H1 (cell line): Measurements from ENCODE around the gene PCID2. TPM values are rescaled to one million over a fixed set of nuclear protein-coding genes. Genes with fewer than 3 reads are reported as not detected.
A peak's percentile ranks its signal among the peaks of the same experiment; 100 is the strongest.

Source experiments
- ATF3 ChIP-seq: IDR thresholded peaks from 2 replicates; pipeline ENCODE4 v1.6.1; 2011; ENCODE audit warnings: low read depth, mild to moderate bottlenecking, low read length; ENCODE audit not compliant: insufficient read depth
- CHD1 ChIP-seq: IDR thresholded peaks from 2 replicates; pipeline ENCODE4 v1.6.1; 2012; ENCODE audit warnings: low read depth, low read length, improper control_type of control experiment
- EGR1 ChIP-seq: IDR thresholded peaks from 2 replicates; pipeline ENCODE4 v1.6.1; 2011; ENCODE audit warnings: low read depth, low read length, borderline replicate concordance
- HDAC6 ChIP-seq: IDR thresholded peaks from one replicate; pipeline ENCODE4 v1.7.1; 2012; ENCODE audit warnings: low read depth, mild to moderate bottlenecking, inconsistent platforms, low read length, moderate library complexity
- JUN ChIP-seq: IDR thresholded peaks from 2 replicates; pipeline ENCODE4 v1.6.1; 2011; ENCODE audit warnings: low read depth, mild to moderate bottlenecking, improper control_type of control experiment, low read length
- JUND ChIP-seq: IDR thresholded peaks from 2 replicates; pipeline ENCODE4 v1.6.1; 2011; ENCODE audit warnings: mild to moderate bottlenecking, improper control_type of control experiment, low read length
- KDM4A ChIP-seq: IDR thresholded peaks from one replicate; pipeline ENCODE4 v1.7.1; 2012; ENCODE audit warnings: low read depth, mild to moderate bottlenecking, moderate library complexity, low read length, inconsistent platforms; ENCODE audit not compliant: severe bottlenecking
- NANOG ChIP-seq: IDR thresholded peaks from 2 replicates; pipeline ENCODE4 v1.6.1; 2011; ENCODE audit warnings: low read length, low read depth, mild to moderate bottlenecking, inconsistent platforms; ENCODE audit not compliant: insufficient read depth, poor library complexity, severe bottlenecking
- PHF8 ChIP-seq: fragments of 200-600 bp; sonication (generic); conservative IDR thresholded peaks from 2 replicates; pipeline ENCODE4 v1.7.1; 2012; ENCODE audit warnings: low read depth, mild to moderate bottlenecking, inconsistent platforms, low read length, moderate library complexity
- RNF2 ChIP-seq: fragments of 200-900, 300-1000 bp; sonication (generic); IDR thresholded peaks from 2 replicates; pipeline ENCODE4 v1.7.1; 2016; ENCODE audit warnings: borderline replicate concordance, low read depth, mild to moderate bottlenecking, antibody characterized with exemption, low read length; ENCODE audit not compliant: poor library complexity, severe bottlenecking; ENCODE audit errors: missing control alignments
- SIN3A ChIP-seq, 2 experiments: IDR thresholded peaks in 1 of 2; conservative IDR thresholded peaks in 1 of 2; 2 replicates each; pipeline ENCODE4 v1.6.1; 2011 to 2012; ENCODE audit warnings: low read length in 2 of 2, improper control_type of control experiment in 1 of 2, low read depth in 1 of 2, mild to moderate bottlenecking in 1 of 2
- SIRT6 ChIP-seq: IDR thresholded peaks from one replicate; pipeline ENCODE4 v1.7.1; 2012; ENCODE audit warnings: low read length, inconsistent platforms
- SIX5 ChIP-seq: IDR thresholded peaks from 2 replicates; pipeline ENCODE4 v1.6.1; 2011; ENCODE audit warnings: mild to moderate bottlenecking, low read depth, low read length
- SP2 ChIP-seq: IDR thresholded peaks from 2 replicates; pipeline ENCODE4 v1.6.1; 2012; ENCODE audit warnings: mild to moderate bottlenecking, low read length, inconsistent platforms
- SP4 ChIP-seq: IDR thresholded peaks from 2 replicates; pipeline ENCODE4 v1.6.1; 2012; ENCODE audit warnings: low read length, inconsistent platforms
- TBP ChIP-seq: IDR thresholded peaks from 2 replicates; pipeline ENCODE4 v1.6.1; 2011; ENCODE audit warnings: low read depth, low read length, improper control_type of control experiment
- TEAD4 ChIP-seq: IDR thresholded peaks from 2 replicates; pipeline ENCODE4 v1.6.1; 2012; ENCODE audit warnings: low read depth, low read length, inconsistent platforms, mixed read lengths
- USF2 ChIP-seq: IDR thresholded peaks from 2 replicates; pipeline ENCODE4 v1.6.1; 2011; ENCODE audit warnings: low read length, improper control_type of control experiment
- polyA plus RNA-seq, 7 experiments: library from polyadenylated mRNA; depleted of rRNA in 3 of 7; stranded (reverse) in 5 of 7; unstranded in 2 of 7; fragments of >200 nt in 5 of 7; fragments of 200-250 nt in 2 of 7; gene quantifications; 1 replicate in 5 of 7; 2 replicates in 1 of 7; 4 replicates in 1 of 7; pipeline versions ENCODE4 v1.2.1 to v1.2.3, GENCODE V29; 2011 to 2013; ENCODE audit warnings: missing spikeins in 2 of 7, mixed read lengths in 2 of 7
- total RNA-seq: library from RNA; stranded (reverse); fragmentation: NEBNext Ultra II Directional; extraction: Animal tissue kit (Norgen Biotek cat#: 25700); gene quantifications from 2 replicates; pipeline ENCODE4 v1.2.1, GENCODE V29; 2021
- TF ChIP-seq, protein P1 (sequence below): IDR thresholded peaks from 2 replicates; pipeline ENCODE4 v1.6.1; 2012; ENCODE audit warnings: inconsistent platforms
- TF ChIP-seq, protein P2 (sequence below): IDR thresholded peaks from 2 replicates; pipeline ENCODE4 v1.6.1; 2012; ENCODE audit warnings: low read length, inconsistent platforms

PCID2 gene
- total and polyA plus RNA-seq, 2 of the 8 experiments (the other 6 are each of a cell fraction or from before 2014, with no cell fraction given): 72.4 to 72.8 TPM

- TF ChIP-seq USF2 (peak; percentile 35; the same call in 1 of the 2 replicates), KDM4A (peak; percentile 71), ATF3 (no peak), RNF2 (no peak), EGR1 (no peak), TBP (peak; percentile 54), NANOG (no peak), CHD1 (no peak), JUND (no peak), SIRT6 (no peak), SIX5 (no peak), SP4 (no peak), PHF8 (peak; percentile 53), SP2 (no peak), SIN3A (conservative IDR thresholded peaks at IDR 0.05 in 1 of 2, IDR thresholded peaks at IDR 0.05 in 1 of 2; ENCODE audit: low read depth in 1 of 2, low read length in 2 of 2) (peak; percentile 4 to 89; a peak in 2 of 4 replicates), HDAC6 (no peak), TEAD4 (no peak), JUN (no peak)
- TF ChIP-seq, protein P1, sequence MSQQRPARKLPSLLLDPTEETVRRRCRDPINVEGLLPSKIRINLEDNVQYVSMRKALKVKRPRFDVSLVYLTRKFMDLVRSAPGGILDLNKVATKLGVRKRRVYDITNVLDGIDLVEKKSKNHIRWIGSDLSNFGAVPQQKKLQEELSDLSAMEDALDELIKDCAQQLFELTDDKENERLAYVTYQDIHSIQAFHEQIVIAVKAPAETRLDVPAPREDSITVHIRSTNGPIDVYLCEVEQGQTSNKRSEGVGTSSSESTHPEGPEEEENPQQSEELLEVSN: peak; percentile 93
- TF ChIP-seq, protein P2, sequence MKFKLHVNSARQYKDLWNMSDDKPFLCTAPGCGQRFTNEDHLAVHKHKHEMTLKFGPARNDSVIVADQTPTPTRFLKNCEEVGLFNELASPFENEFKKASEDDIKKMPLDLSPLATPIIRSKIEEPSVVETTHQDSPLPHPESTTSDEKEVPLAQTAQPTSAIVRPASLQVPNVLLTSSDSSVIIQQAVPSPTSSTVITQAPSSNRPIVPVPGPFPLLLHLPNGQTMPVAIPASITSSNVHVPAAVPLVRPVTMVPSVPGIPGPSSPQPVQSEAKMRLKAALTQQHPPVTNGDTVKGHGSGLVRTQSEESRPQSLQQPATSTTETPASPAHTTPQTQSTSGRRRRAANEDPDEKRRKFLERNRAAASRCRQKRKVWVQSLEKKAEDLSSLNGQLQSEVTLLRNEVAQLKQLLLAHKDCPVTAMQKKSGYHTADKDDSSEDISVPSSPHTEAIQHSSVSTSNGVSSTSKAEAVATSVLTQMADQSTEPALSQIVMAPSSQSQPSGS: no peak
These were observed 1.4 kb upstream of the PCID2 start (continued) for GRCh38 chr13:113209759-113210421.
